Loucy (cell line): ENCODE results near the gene SC5D.

Experiments used
- H2AFZ ChIP-seq: fragments of 200-600 bp; sonication (generic); 2 replicates; pipeline ENCODE4 v1.6.0; 2016; ENCODE audit warnings: antibody characterized with exemption, mild to moderate bottlenecking, low read length, moderate library complexity
- H3F3A ChIP-seq: fragments of 200-600 bp; 2 replicates; pipeline ENCODE4 v1.6.0; 2016; ENCODE audit warnings: antibody characterized with exemption, low read depth, mild to moderate bottlenecking
- H3K27me3 ChIP-seq: fragments of 200-600 bp; sonication (generic); 2 replicates; pipeline ENCODE4 v1.6.1; 2014; ENCODE audit warnings: low read length, mild to moderate bottlenecking; ENCODE audit not compliant: insufficient read depth, poor library complexity, severe bottlenecking
- H3K36me3 ChIP-seq: fragments of 200-600 bp; sonication (generic); 2 replicates; pipeline ENCODE4 v1.6.1; 2016; ENCODE audit warnings: low read length; ENCODE audit not compliant: insufficient read depth
- H3K4me1 ChIP-seq: fragments of 200-600 bp; sonication (generic); 2 replicates; pipeline ENCODE4 v1.5.1; 2014; ENCODE audit warnings: low read length, mild to moderate bottlenecking; ENCODE audit not compliant: insufficient read depth, poor library complexity, severe bottlenecking
- H3K4me2 ChIP-seq: fragments of 200-600 bp; sonication (generic); 2 replicates; pipeline ENCODE4 v1.6.0; 2014; ENCODE audit warnings: antibody characterized with exemption, low read length, low read depth, mild to moderate bottlenecking; ENCODE audit not compliant: poor library complexity, severe bottlenecking
- H3K4me3 ChIP-seq: fragments of 200-600 bp; sonication (generic); 2 replicates; pipeline ENCODE4 v1.5.1; 2014; ENCODE audit warnings: low read length, mild to moderate bottlenecking, mixed read lengths; ENCODE audit not compliant: poor library complexity, severe bottlenecking
- H3K79me2 ChIP-seq: fragments of 200-600 bp; sonication (generic); 2 replicates; pipeline ENCODE4 v1.6.1; 2014; ENCODE audit warnings: low read length; ENCODE audit not compliant: insufficient read depth
- H3K9ac ChIP-seq: fragments of 200-600 bp; sonication (generic); 2 replicates; pipeline ENCODE4 v1.6.0; 2014; ENCODE audit warnings: mild to moderate bottlenecking, low read depth, low read length, moderate library complexity; ENCODE audit not compliant: poor library complexity, severe bottlenecking
- H3K9me2 ChIP-seq: fragments of 200-600 bp; sonication (generic); replicated peaks from 2 replicates; pipeline ENCODE4 v1.6.1; 2016; ENCODE audit warnings: low read depth, low read length, mixed read lengths
- H3K9me3 ChIP-seq: fragments of 200-600 bp; sonication (generic); 2 replicates; pipeline ENCODE4 v1.6.1; 2014; ENCODE audit warnings: mild to moderate bottlenecking, antibody characterized with exemption, low read length, low read depth; ENCODE audit not compliant: insufficient read depth
- H4K20me1 ChIP-seq: fragments of 200-600 bp; sonication (generic); 2 replicates; pipeline ENCODE4 v1.6.0; 2014; ENCODE audit warnings: antibody characterized with exemption, low read length, mild to moderate bottlenecking; ENCODE audit not compliant: insufficient read depth, poor library complexity, severe bottlenecking
- EZH2phosphoT487 ChIP-seq: fragments of 200-600 bp; IDR thresholded peaks from 2 replicates; pipeline ENCODE4 v1.6.1; 2018; ENCODE audit warnings: antibody characterized with exemption, mild to moderate bottlenecking, moderate library complexity, borderline replicate concordance
- TF ChIP-seq, protein P1 (sequence below): fragments of 200-600 bp; sonication (generic); conservative IDR thresholded peaks from 2 replicates; pipeline ENCODE4 v1.5.1; 2014; ENCODE audit warnings: mild to moderate bottlenecking, antibody characterized with exemption, low read length

SC5D gene

DNA sequence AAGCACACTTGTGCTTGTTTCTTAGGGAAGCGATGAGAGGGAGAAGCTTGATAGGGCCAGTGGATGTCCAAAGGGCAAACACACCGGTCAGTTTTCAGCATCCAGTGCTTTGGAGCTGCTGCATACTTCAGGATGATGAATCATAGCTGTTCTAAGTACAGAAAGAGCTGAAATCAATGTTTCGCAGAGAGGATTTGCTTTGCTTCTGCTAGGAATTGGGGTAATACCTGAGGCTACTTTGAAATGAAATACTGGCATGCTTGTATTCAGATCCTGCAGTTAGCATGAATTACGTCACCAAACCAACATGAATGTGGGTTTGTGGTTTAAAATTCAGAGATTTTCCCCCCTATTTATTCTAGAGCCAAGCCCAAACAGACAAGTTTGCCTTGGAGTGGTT lies 41.7 kb upstream of the SC5D start:
- Histone ChIP-seq H2AFZ (0 out of 2 replicates have a peak overlapping the region, but pooled peaks have one; percentile 32), H3F3A (no peaks in the 10 kb centered on the region), H3K79me2 (no peaks in the 10 kb centered on the region)

DNA sequence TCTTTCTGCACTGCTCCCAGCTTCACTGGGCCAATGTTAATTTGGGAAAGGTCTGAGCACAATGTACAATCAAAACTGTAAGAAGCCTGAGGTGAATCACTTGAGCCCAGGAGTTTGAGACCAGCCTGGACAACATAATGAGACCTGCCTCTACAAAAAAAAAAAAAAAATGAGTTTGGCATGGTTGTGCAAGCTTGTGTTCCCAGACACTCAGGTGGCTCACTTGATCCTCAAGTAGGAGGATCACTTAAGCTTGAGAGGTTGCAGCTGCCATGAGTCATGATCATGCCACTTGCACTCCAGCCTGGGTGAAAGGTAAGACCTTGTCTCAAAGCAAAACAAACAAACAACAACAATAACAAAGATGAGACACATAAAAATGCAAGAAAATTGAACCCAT lies 38.6 kb upstream of the SC5D start:
- Histone ChIP-seq H3K27me3 (no peaks in the 10 kb centered on the region), H2AFZ (no peak overlapping the region), H4K20me1 (no peaks in the 10 kb centered on the region), H3F3A (no peaks in the 10 kb centered on the region), H3K4me1 (no peaks in the 10 kb centered on the region), H3K9ac (no peak overlapping the region), H3K36me3 (no peaks in the 10 kb centered on the region), H3K9me3 (0 out of 2 replicates have a peak, but pooled peaks cover 3% of the 10 kb centered on the region), H3K79me2 (no peaks in the 10 kb centered on the region), H3K4me2 (no peak overlapping the region), H3K4me3 (no peak overlapping the region), H3K9me2 (no peaks in the 10 kb centered on the region)
- TF ChIP-seq, protein P1, sequence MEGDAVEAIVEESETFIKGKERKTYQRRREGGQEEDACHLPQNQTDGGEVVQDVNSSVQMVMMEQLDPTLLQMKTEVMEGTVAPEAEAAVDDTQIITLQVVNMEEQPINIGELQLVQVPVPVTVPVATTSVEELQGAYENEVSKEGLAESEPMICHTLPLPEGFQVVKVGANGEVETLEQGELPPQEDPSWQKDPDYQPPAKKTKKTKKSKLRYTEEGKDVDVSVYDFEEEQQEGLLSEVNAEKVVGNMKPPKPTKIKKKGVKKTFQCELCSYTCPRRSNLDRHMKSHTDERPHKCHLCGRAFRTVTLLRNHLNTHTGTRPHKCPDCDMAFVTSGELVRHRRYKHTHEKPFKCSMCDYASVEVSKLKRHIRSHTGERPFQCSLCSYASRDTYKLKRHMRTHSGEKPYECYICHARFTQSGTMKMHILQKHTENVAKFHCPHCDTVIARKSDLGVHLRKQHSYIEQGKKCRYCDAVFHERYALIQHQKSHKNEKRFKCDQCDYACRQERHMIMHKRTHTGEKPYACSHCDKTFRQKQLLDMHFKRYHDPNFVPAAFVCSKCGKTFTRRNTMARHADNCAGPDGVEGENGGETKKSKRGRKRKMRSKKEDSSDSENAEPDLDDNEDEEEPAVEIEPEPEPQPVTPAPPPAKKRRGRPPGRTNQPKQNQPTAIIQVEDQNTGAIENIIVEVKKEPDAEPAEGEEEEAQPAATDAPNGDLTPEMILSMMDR, result no peak
- TF ChIP-seq EZH2phosphoT487, result no peak

More for the DNA sequence above, 41.7 kb upstream of the SC5D start:
- no peaks in the 10 kb centered on the region for H3K27me3 ChIP-seq
- H3K9me3 ChIP-seq, result 0 out of 2 replicates have a peak, but pooled peaks cover 3% of the 10 kb centered on the region
- no peak for TF ChIP-seq EZH2phosphoT487
- TF ChIP-seq, protein P1, result no peak
- H3K9me2 ChIP-seq, result no peaks in the 10 kb centered on the region
- H4K20me1 ChIP-seq, result no peaks in the 10 kb centered on the region
- H3K9ac ChIP-seq, result no peak overlapping the region
- no peak overlapping the region for H3K4me2 ChIP-seq
- H3K4me3 ChIP-seq, result no peak overlapping the region
- H3K36me3 ChIP-seq, result no peaks in the 10 kb centered on the region
- H3K4me1 ChIP-seq, result no peaks in the 10 kb centered on the region

DNA sequence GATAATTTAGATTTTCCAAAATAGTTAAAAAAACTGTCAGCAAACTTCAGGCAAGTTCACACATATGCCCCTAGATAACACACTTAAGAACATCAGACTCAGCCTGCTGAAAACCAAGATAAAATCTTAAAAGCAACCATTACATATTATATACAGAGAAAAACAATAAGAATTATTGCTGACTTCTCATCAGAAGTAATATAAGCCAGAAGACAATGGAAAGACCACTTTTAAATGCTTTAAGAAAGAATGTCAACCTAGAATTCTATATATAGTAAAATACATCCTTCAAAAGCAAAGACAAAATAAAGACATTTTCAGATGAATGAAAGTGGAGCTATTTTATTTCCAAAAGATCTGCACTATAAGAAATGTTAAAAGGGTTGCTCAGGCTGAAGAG lies 37.8 kb upstream of the SC5D start:
- Histone ChIP-seq H3K36me3 (no peaks in the 10 kb centered on the region), H3K4me1 (no peaks in the 10 kb centered on the region), H3K9ac (no peak overlapping the region), H3K9me2 (no peaks in the 10 kb centered on the region), H3F3A (no peaks in the 10 kb centered on the region), H3K27me3 (no peaks in the 10 kb centered on the region), H2AFZ (no peak overlapping the region), H3K4me2 (no peak overlapping the region), H3K9me3 (0 out of 2 replicates have a peak, but pooled peaks cover 3% of the 10 kb centered on the region), H4K20me1 (no peaks in the 10 kb centered on the region), H3K79me2 (no peaks in the 10 kb centered on the region), H3K4me3 (no peak overlapping the region)
- TF ChIP-seq EZH2phosphoT487, result no peak
- TF ChIP-seq, protein P1, result no peak
